GM18873 (cell line): ENCODE data around the gene DICER1.
"Not testable (repeated sequence)": the region's sequence is repeated elsewhere in the genome, so short reads cannot be mapped to it uniquely, and the experiment has no call there.

ENCODE experiments used
- ATAC-seq: cut with Tn5 transposase; IDR thresholded peaks from one replicate; pipeline ENCODE4 v1.9.1; 2021; ENCODE audit warnings: mild to moderate bottlenecking, moderate library complexity, moderate number of reproducible peaks; ENCODE audit not compliant: unreplicated experiment, low FRiP score

Gene DICER1

GRCh38 chr14:95153866-95154265 lies 3.5 kb downstream of the DICER1 start:
- ATAC-seq: no peak

- no peak for ATAC-seq
These were observed 5.8 kb downstream of the DICER1 start for GRCh38 chr14:95151561-95151960.

GRCh38 chr14:95150910-95151309 lies 6.4 kb downstream of the DICER1 start:
- ATAC-seq: no peak

- ATAC-seq: no peak
These were observed 7.9 kb downstream of the DICER1 start for GRCh38 chr14:95149441-95149840.

GRCh38 chr14:95147597-95147996 lies 9.7 kb downstream of the DICER1 start:
- no peak for ATAC-seq

GRCh38 chr14:95146079-95146771 lies 11.1 kb downstream of the DICER1 start:
- no peak for ATAC-seq

- ATAC-seq: no peak
These were observed 12.5 kb downstream of the DICER1 start for GRCh38 chr14:95144849-95145248.

- ATAC-seq: no peak
These were observed 13.3 kb downstream of the DICER1 start for GRCh38 chr14:95143808-95144620.

- ATAC-seq: no peak
These were observed 15.1 kb downstream of the DICER1 start for GRCh38 chr14:95142208-95142607.

- no peak for ATAC-seq
These were observed 15.6 kb downstream of the DICER1 start for GRCh38 chr14:95141684-95142083.

GRCh38 chr14:95140060-95140858 lies 17.1 kb downstream of the DICER1 start:
- no peak for ATAC-seq

GRCh38 chr14:95138876-95139275 lies 18.5 kb downstream of the DICER1 start:
- ATAC-seq: no peak

- not testable (repeated sequence) for ATAC-seq
These were observed 18.9 kb downstream of the DICER1 start for GRCh38 chr14:95138455-95138854.

GRCh38 chr14:95137804-95138167 lies 19.5 kb downstream of the DICER1 start:
- ATAC-seq: no peak

GRCh38 chr14:95137164-95137803 lies 20.0 kb downstream of the DICER1 start:
- ATAC-seq: no peak

GRCh38 chr14:95136631-95137030 lies 20.7 kb downstream of the DICER1 start:
- ATAC-seq: no peak

- no peak for ATAC-seq
These were observed 22.9 kb downstream of the DICER1 start for GRCh38 chr14:95134304-95134933.

GRCh38 chr14:95133282-95133681 lies 24.0 kb downstream of the DICER1 start:
- ATAC-seq: no peak

- ATAC-seq: no peak
These were observed 24.6 kb downstream of the DICER1 start for GRCh38 chr14:95132760-95133159.

GRCh38 chr14:95130549-95130948 lies 26.8 kb downstream of the DICER1 start:
- no peak for ATAC-seq
